GM19099 (cell line): ENCODE measurements around the gene KLHL2.

Experiments used
- POLR2A ChIP-seq: IDR thresholded peaks from 3 replicates; pipeline ENCODE4 v1.6.1; 2011; ENCODE audit warnings: low read depth; ENCODE audit not compliant: insufficient read length; ENCODE audit errors: extremely low read depth

KLHL2 gene

GRCh38 chr4:165325732-165326512 is 118.6 kb downstream of the KLHL2 start:
- TF ChIP-seq POLR2A = no peak

- no peak for TF ChIP-seq POLR2A
Observed at GRCh38 chr4:165326831-165327210, 119.5 kb downstream of the KLHL2 start.

- TF ChIP-seq POLR2A = peak; percentile 88
Observed at GRCh38 chr4:165327211-165328100, 120.1 kb downstream of the KLHL2 start, which contains the start of gene MSMO1. MSMO1 (plus strand) TSS chr4:165327669; CDS start chr4:165333371, 5,702 bp downstream.

GRCh38 chr4:165328101-165328425 is 120.7 kb downstream of the KLHL2 start:
- no peak for TF ChIP-seq POLR2A

- TF ChIP-seq POLR2A = no peak
Observed at GRCh38 chr4:165328708-165329107, 121.3 kb downstream of the KLHL2 start.

GRCh38 chr4:165330071-165330470 is 122.7 kb downstream of the KLHL2 start:
- no peak for TF ChIP-seq POLR2A

GRCh38 chr4:165330666-165331065 is 123.3 kb downstream of the KLHL2 start:
- no peak for TF ChIP-seq POLR2A

GRCh38 chr4:165331359-165331758 is 124.0 kb downstream of the KLHL2 start:
- TF ChIP-seq POLR2A = no peak

GRCh38 chr4:165331823-165332222 is 124.5 kb downstream of the KLHL2 start:
- TF ChIP-seq POLR2A = no peak

GRCh38 chr4:165332502-165332901 is 125.1 kb downstream of the KLHL2 start:
- no peak for TF ChIP-seq POLR2A

- TF ChIP-seq POLR2A = no peak
Observed at GRCh38 chr4:165335163-165335703, 127.9 kb downstream of the KLHL2 start.

- no peak for TF ChIP-seq POLR2A
Observed at GRCh38 chr4:165336743-165337142, 129.4 kb downstream of the KLHL2 start.

- no peak for TF ChIP-seq POLR2A
Observed at GRCh38 chr4:165343353-165344191, 136.2 kb downstream of the KLHL2 start.

GRCh38 chr4:165345666-165346417 is 138.5 kb downstream of the KLHL2 start:
- TF ChIP-seq POLR2A = no peak

GRCh38 chr4:165347647-165348569 is 140.5 kb downstream of the KLHL2 start:
- TF ChIP-seq POLR2A = no peak
